H1 (cell line): ENCODE results near the gene OBSCN. TPM values are rescaled to one million over a fixed set of nuclear protein-coding genes. Genes with fewer than 3 reads are reported as not detected.

Experiments used
- NRF1 ChIP-seq: IDR thresholded peaks from 2 replicates; pipeline ENCODE4 v1.6.1; 2011; ENCODE audit warnings: mild to moderate bottlenecking, low read depth, low read length, improper control_type of control experiment
- POU5F1 ChIP-seq: IDR thresholded peaks from 2 replicates; pipeline ENCODE4 v1.6.1; 2011; ENCODE audit warnings: low read depth, mild to moderate bottlenecking, low read length, moderate library complexity
- TBP ChIP-seq: IDR thresholded peaks from 2 replicates; pipeline ENCODE4 v1.6.1; 2011; ENCODE audit warnings: low read depth, low read length, improper control_type of control experiment
- polyA plus RNA-seq, 7 experiments: library from polyadenylated mRNA; depleted of rRNA in 3 of 7; stranded (reverse) in 5 of 7; unstranded in 2 of 7; fragments of >200 nt in 5 of 7; fragments of 200-250 nt in 2 of 7; gene quantifications; 1 replicate in 5 of 7; 2 replicates in 1 of 7; 4 replicates in 1 of 7; pipeline versions ENCODE4 v1.2.1 to v1.2.3, GENCODE V29; 2011 to 2013; ENCODE audit warnings: missing spikeins in 2 of 7, mixed read lengths in 2 of 7
- total RNA-seq: library from RNA; stranded (reverse); fragmentation: NEBNext Ultra II Directional; extraction: Animal tissue kit (Norgen Biotek cat#: 25700); gene quantifications from 2 replicates; pipeline ENCODE4 v1.2.1, GENCODE V29; 2021
- TF ChIP-seq, protein P1 (sequence below): IDR thresholded peaks from 2 replicates; pipeline ENCODE4 v1.6.1; 2011; ENCODE audit warnings: low read length, improper control_type of control experiment

Gene OBSCN
- total and polyA plus RNA-seq, 2 of the 8 experiments (the other 6 are each of a cell fraction or from before 2014, with no cell fraction given), result 7.5 to 28.4 TPM

DNA sequence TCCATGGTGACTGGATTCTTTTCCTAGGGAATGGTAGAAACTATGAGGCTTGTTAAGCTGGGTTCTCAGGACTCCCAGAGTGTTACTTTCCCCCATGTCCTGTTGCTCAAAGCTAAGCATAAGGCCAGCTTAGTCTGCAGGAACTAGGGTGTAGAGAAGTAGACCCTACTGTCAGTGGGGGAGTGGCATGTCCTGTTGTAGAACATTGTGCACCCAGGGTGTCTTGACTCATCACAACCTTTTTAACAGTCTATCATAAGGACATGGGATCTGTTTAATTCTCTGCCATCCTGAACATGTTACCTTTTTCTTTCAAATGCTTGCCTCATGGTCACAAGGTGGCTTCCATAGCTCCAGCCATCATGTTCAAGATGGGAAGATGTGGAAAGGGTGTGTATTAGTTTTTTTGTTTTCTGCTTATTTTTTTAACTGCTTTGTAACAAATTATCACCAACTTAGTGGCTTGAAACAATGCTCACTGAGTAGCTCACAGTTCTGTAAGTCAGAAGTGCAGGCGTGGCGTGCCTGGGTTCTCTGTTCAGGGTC lies 17.4 kb downstream of the OBSCN start (continued):
- TF ChIP-seq, protein P1, sequence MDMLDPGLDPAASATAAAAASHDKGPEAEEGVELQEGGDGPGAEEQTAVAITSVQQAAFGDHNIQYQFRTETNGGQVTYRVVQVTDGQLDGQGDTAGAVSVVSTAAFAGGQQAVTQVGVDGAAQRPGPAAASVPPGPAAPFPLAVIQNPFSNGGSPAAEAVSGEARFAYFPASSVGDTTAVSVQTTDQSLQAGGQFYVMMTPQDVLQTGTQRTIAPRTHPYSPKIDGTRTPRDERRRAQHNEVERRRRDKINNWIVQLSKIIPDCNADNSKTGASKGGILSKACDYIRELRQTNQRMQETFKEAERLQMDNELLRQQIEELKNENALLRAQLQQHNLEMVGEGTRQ, result no peak
- no peak for TF ChIP-seq TBP
- no peak for TF ChIP-seq NRF1
- no peak for TF ChIP-seq POU5F1
